Loucy (cell line): Measurements from ENCODE around the gene MYCBPAP.

Source experiments
- CTCF ChIP-seq: fragments of 200-600 bp; sonication (generic); conservative IDR thresholded peaks from 2 replicates; pipeline ENCODE4 v1.5.1; 2014; ENCODE audit warnings: mild to moderate bottlenecking, antibody characterized with exemption, low read length
- EZH2phosphoT487 ChIP-seq: fragments of 200-600 bp; IDR thresholded peaks from 2 replicates; pipeline ENCODE4 v1.6.1; 2018; ENCODE audit warnings: antibody characterized with exemption, mild to moderate bottlenecking, moderate library complexity, borderline replicate concordance

GRCh38 chr17:50534979-50535326 lies 26.7 kb downstream of the MYCBPAP start:
- no peak for TF ChIP-seq CTCF
- TF ChIP-seq EZH2phosphoT487 = no peak
